Thyroid gland (tissue), 4 donors: Measurements from ENCODE around the gene CITED1. TPM values are rescaled to one million over a fixed set of nuclear protein-coding genes. Genes with fewer than 3 reads are reported as not detected.

Experiments
- DNase-seq, 2 donors: peaks; one replicate each; pipeline ENCODE4 v3.0.0-alpha.2; 2019
- H3K27ac ChIP-seq, 3 donors: fragments of 200-600 bp; sonication (generic); 1 replicate in 2 of 3; 2 replicates in 1 of 3; pipeline ENCODE4 v1.5.1; 2016 to 2019; ENCODE audit warnings: mild to moderate bottlenecking in 1 of 3, moderate library complexity in 1 of 3
- H3K27me3 ChIP-seq: fragments of 200-600 bp; sonication (generic); one replicate; pipeline ENCODE4 v1.5.1; 2019
- H3K36me3 ChIP-seq, 2 donors: fragments of 200-600 bp; sonication (generic); one replicate each; pipeline ENCODE4 v1.5.1; 2016 to 2019
- H3K4me1 ChIP-seq, 2 donors: fragments of 200-600 bp; sonication (generic); one replicate each; pipeline ENCODE4 v1.5.1; 2017 to 2019
- H3K4me3 ChIP-seq, 3 donors: fragments of 200-600 bp; sonication (generic); replicated peaks in 1 of 3; 1 replicate in 2 of 3; 2 replicates in 1 of 3; pipeline ENCODE4 v1.5.1; 2016; ENCODE audit warnings: mild to moderate bottlenecking in 1 of 3
- H3K9me3 ChIP-seq: fragments of 200-600 bp; sonication (generic); one replicate; pipeline ENCODE4 v1.5.1; 2017
- POLR2A ChIP-seq, 2 donors: fragments of 450-650 bp; IDR thresholded peaks; one replicate each; pipeline ENCODE4 v1.6.1; 2017; ENCODE audit warnings: antibody characterized with exemption in 2 of 2, mild to moderate bottlenecking in 2 of 2, moderate library complexity in 1 of 2
- WGBS, 2 donors: methylation state at CpG; one replicate each; pipeline ENCODE4 v1.1.5; 2017; 5-methylcytosine and 5-hydroxymethylcytosine counted together
- intact Hi-C: fragments of 100-400 bp; cut with DNase I; formaldehyde crosslinking; loops from one replicate; pipeline ENCODE4 v1.15.1; 2023
- total RNA-seq, 4 donors: library from RNA; depleted of rRNA; stranded (reverse); fragments of >200 nt; gene quantifications; one replicate each; pipeline ENCODE4 v1.2.3, GENCODE V29; 2016
- TF ChIP-seq, protein P1 (sequence below), 6 experiments: fragments of 200-600 bp in 3 of 6; fragments of 450-650 bp in 3 of 6; sonication (generic) in 3 of 6; IDR thresholded peaks; one replicate each; pipeline ENCODE4 v1.5.1; 2016 to 2019; ENCODE audit warnings: antibody characterized with exemption in 6 of 6, mild to moderate bottlenecking in 2 of 6, inconsistent platforms in 1 of 6, moderate library complexity in 1 of 6

Gene CITED1
- total RNA-seq, 4 donors from 2014 or later = 5.5 to 29.9 (median 17.5) TPM

GRCh38 chrX:72270316-72270866 is 35.3 kb downstream of the CITED1 start:
- Histone ChIP-seq H3K27ac (no peak overlapping the region), H3K9me3 (no peaks in the 10 kb centered on the region), H3K4me1 (peaks cover 0 to 6% of the 10 kb centered on the region in 2 donors), H3K36me3 (peaks cover 67 to 72% of the 10 kb centered on the region in 2 donors), H3K27me3 (no peaks in the 10 kb centered on the region), H3K4me3 (no peak overlapping the region)
- TF ChIP-seq, protein P1, sequence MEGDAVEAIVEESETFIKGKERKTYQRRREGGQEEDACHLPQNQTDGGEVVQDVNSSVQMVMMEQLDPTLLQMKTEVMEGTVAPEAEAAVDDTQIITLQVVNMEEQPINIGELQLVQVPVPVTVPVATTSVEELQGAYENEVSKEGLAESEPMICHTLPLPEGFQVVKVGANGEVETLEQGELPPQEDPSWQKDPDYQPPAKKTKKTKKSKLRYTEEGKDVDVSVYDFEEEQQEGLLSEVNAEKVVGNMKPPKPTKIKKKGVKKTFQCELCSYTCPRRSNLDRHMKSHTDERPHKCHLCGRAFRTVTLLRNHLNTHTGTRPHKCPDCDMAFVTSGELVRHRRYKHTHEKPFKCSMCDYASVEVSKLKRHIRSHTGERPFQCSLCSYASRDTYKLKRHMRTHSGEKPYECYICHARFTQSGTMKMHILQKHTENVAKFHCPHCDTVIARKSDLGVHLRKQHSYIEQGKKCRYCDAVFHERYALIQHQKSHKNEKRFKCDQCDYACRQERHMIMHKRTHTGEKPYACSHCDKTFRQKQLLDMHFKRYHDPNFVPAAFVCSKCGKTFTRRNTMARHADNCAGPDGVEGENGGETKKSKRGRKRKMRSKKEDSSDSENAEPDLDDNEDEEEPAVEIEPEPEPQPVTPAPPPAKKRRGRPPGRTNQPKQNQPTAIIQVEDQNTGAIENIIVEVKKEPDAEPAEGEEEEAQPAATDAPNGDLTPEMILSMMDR (IDR thresholded peaks at IDR 0.05) = no peak
- TF ChIP-seq POLR2A (IDR thresholded peaks at IDR 0.05) = no peak
- no peak for DNase-seq
- intact Hi-C loops = loop anchor here (10.0 kb wide), 1 partner anchor 266 kb away; no protein-coding TSS in a partner anchor
- 92 to 98% methylated on average over 5 of the region's 5 CpGs for WGBS, 2 donors

GRCh38 chrX:72269671-72270251 is 36.0 kb downstream of the CITED1 start:
- TF ChIP-seq, protein P1 (IDR thresholded peaks at IDR 0.05) = no peak
- TF ChIP-seq POLR2A (IDR thresholded peaks at IDR 0.05) = no peak
- Histone ChIP-seq H3K4me3 (no peak overlapping the region), H3K27me3 (no peaks in the 10 kb centered on the region), H3K4me1 (peaks cover 0 to under 1% of the 10 kb centered on the region in 2 donors), H3K36me3 (peaks cover 62 to 67% of the 10 kb centered on the region in 2 donors), H3K9me3 (no peaks in the 10 kb centered on the region), H3K27ac (no peak overlapping the region)
- intact Hi-C loops = loop anchor here (10.0 kb wide), 1 partner anchor 265 kb away; no protein-coding TSS in a partner anchor
- no peak for DNase-seq
- 59 to 74% methylated on average over 3 of the region's 3 CpGs for WGBS, 2 donors

GRCh38 chrX:72268597-72269365 is 36.9 kb downstream of the CITED1 start:
- no peak for TF ChIP-seq POLR2A (IDR thresholded peaks at IDR 0.05)
- TF ChIP-seq, protein P1 (IDR thresholded peaks at IDR 0.05) = no peak
- Histone ChIP-seq H3K36me3 (peaks cover 52 to 57% of the 10 kb centered on the region in 2 donors), H3K4me1 (no peaks in the 10 kb centered on the region), H3K27ac (no peak overlapping the region), H3K9me3 (no peaks in the 10 kb centered on the region), H3K27me3 (no peaks in the 10 kb centered on the region), H3K4me3 (no peak overlapping the region)
- intact Hi-C loops = no loop called here
- 79 to 90% methylated on average over 2 of the region's 2 CpGs for WGBS, 2 donors
- no peak for DNase-seq

GRCh38 chrX:72265263-72265662 is 40.5 kb downstream of the CITED1 start:
- intact Hi-C loops = no loop called here

More at GRCh38 chrX:72265263-72265662, 40.5 kb downstream of the CITED1 start:
- no peaks in the 10 kb centered on the region for H3K9me3 ChIP-seq
- no peaks in the 10 kb centered on the region for H3K27me3 ChIP-seq
- H3K36me3 ChIP-seq = peaks cover 19 to 22% of the 10 kb centered on the region in 2 donors
- peaks cover 4 to 8% of the 10 kb centered on the region in 2 donors for H3K4me1 ChIP-seq
- no peak overlapping the region for H3K27ac ChIP-seq
- no peak for DNase-seq
- TF ChIP-seq, protein P1 (IDR thresholded peaks at IDR 0.05) = no peak
- no peak for TF ChIP-seq POLR2A (IDR thresholded peaks at IDR 0.05)
- 92 to 98% methylated on average over 3 of the region's 3 CpGs for WGBS, 2 donors
- H3K4me3 ChIP-seq = no peak overlapping the region
